ENCODE measurements around the gene MACC1. TPM values are rescaled to one million over a fixed set of nuclear protein-coding genes. Genes with fewer than 3 reads are reported as not detected.

The MACC1 gene
- total and polyA plus RNA-seq, 9 of the 15 experiments (the other 6 are each of a cell fraction or from before 2014, with no cell fraction given), result 5.9 to 30.2 (median 10.4) TPM

DNA sequence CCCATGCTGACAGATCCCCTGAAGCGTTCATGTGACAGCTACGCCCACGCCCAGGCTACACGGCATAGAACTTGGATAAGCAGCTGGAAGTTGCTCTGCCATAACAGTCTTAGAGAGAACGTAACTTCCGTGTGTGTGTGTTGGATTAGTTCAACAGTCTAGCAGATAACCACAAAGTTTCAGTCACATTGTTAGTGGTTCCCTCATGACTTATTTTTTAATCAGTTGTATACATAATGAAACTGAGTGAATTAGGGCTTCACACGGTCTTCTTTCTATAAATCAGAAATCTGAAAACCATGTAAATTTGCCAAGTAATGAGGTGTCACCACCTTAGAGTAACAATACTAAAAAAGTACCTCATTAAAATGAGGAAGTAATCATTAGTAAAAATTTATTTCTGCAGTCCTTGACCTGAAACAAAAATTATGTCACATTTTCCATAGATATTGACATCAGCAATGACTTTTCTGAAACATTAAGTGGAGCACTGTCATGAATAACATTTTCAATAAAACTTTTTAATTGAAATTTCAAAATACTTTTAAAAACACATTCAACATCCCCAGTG is 21.7 kb upstream of the MACC1 start (continued):
- TF ChIP-seq, protein P1, sequence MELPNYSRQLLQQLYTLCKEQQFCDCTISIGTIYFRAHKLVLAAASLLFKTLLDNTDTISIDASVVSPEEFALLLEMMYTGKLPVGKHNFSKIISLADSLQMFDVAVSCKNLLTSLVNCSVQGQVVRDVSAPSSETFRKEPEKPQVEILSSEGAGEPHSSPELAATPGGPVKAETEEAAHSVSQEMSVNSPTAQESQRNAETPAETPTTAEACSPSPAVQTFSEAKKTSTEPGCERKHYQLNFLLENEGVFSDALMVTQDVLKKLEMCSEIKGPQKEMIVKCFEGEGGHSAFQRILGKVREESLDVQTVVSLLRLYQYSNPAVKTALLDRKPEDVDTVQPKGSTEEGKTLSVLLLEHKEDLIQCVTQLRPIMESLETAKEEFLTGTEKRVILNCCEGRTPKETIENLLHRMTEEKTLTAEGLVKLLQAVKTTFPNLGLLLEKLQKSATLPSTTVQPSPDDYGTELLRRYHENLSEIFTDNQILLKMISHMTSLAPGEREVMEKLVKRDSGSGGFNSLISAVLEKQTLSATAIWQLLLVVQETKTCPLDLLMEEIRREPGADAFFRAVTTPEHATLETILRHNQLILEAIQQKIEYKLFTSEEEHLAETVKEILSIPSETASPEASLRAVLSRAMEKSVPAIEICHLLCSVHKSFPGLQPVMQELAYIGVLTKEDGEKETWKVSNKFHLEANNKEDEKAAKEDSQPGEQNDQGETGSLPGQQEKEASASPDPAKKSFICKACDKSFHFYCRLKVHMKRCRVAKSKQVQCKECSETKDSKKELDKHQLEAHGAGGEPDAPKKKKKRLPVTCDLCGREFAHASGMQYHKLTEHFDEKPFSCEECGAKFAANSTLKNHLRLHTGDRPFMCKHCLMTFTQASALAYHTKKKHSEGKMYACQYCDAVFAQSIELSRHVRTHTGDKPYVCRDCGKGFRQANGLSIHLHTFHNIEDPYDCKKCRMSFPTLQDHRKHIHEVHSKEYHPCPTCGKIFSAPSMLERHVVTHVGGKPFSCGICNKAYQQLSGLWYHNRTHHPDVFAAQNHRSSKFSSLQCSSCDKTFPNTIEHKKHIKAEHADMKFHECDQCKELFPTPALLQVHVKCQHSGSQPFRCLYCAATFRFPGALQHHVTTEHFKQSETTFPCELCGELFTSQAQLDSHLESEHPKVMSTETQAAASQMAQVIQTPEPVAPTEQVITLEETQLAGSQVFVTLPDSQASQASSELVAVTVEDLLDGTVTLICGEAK (IDR thresholded peaks at IDR 0.05), result peak; percentile 54; the same call in 1 of the 2 replicates
- TF ChIP-seq, protein P1 (CRISPR knock-in tag; IDR thresholded peaks at IDR 0.05), result no peak
- TF ChIP-seq SIN3B (IDR thresholded peaks at IDR 0.05; ENCODE audit: low read depth) (no peak), TEAD1 (CRISPR knock-in tag; IDR thresholded peaks at IDR 0.05) (no peak), ZBED1 (IDR thresholded peaks at IDR 0.05) (no peak), SLC30A9 (CRISPR knock-in tag; IDR thresholded peaks at IDR 0.05) (no peak), ZNF830 (CRISPR knock-in tag; IDR thresholded peaks at IDR 0.05) (no peak), PRDM10 (IDR thresholded peaks at IDR 0.05; ENCODE audit: partially characterized antibody) (peak; percentile 31), ZNF639 (CRISPR knock-in tag; conservative IDR thresholded peaks at IDR 0.05 in 1 of 2, IDR thresholded peaks at IDR 0.05 in 1 of 2) (peak in 1 of 2 experiments; percentile 68; a peak in 1 of 4 replicates), BRD9 (IDR thresholded peaks at IDR 0.05; ENCODE audit: low read depth, partially characterized antibody) (no peak), HNRNPUL1 (IDR thresholded peaks at IDR 0.05; ENCODE audit: low read length) (no peak), PHF21A (IDR thresholded peaks at IDR 0.05; ENCODE audit: borderline replicate concordance, low read depth) (no peak), MAX (CRISPR knock-in tag; IDR thresholded peaks at IDR 0.05) (peak; percentile 30; the same call in 1 of the 2 replicates), SRSF9 (IDR thresholded peaks at IDR 0.05; ENCODE audit: borderline replicate concordance, low read depth, low read length) (no peak)
